Ovary (tissue), 3 donors: ENCODE data around the gene SLC26A1.

Experiments used
- EP300 ChIP-seq: sonication (generic); formaldehyde crosslinking; IDR thresholded peaks from one replicate; pipeline ENCODE4 v1.6.1; 2017; ENCODE audit warnings: antibody characterized with exemption
- POLR2A ChIP-seq: fragments of 450-650 bp; IDR thresholded peaks from one replicate; pipeline ENCODE4 v1.6.1; 2017; ENCODE audit warnings: antibody characterized with exemption, mild to moderate bottlenecking, moderate library complexity
- TF ChIP-seq, protein P1 (sequence below), 3 donors: fragments of 450-650 bp in 2 of 3; fragments of 200-600 bp in 1 of 3; IDR thresholded peaks; one replicate each; pipeline versions ENCODE4 v1.5.1 to v1.8.0; 2016 to 2022; ENCODE audit warnings: antibody characterized with exemption in 3 of 3, mild to moderate bottlenecking in 1 of 3
- donor health status: DM: no; HTN: no; CAD: no.

DNA sequence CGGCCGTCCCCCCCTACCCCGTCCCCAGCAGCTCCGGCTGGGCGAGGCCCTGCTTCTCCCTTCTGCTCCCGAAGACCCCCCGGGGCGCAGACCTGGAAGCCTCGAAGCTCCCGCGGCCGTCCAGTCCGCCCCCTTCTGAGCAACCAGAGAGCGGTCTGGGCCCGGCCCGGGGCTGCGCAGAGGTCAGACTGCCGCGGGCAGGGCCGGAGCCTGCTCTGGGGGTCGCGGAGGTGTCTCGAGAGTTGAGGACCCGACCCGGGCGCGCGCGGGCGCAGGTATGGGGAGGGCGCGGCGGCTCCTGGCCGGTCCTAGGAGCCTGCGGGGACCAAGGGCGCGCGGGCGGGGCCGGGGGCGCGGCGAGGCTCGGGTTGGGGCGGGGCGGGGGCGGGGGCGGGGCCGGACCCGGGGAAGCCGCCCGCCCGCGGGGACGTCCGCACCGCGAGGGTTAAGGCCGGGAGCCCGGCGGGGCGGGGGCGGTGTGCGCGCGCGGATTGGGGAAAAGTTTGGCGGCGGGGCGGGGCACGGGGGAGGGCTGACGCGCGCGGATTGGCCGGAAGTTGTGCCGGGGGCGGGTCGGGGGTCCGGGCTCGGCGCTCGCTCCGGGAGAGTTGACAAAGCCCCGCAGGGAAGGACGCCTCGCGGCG, 17.9 kb upstream of the SLC26A1 start, which contains the start of gene FGFRL1:
- TF ChIP-seq, protein P1, sequence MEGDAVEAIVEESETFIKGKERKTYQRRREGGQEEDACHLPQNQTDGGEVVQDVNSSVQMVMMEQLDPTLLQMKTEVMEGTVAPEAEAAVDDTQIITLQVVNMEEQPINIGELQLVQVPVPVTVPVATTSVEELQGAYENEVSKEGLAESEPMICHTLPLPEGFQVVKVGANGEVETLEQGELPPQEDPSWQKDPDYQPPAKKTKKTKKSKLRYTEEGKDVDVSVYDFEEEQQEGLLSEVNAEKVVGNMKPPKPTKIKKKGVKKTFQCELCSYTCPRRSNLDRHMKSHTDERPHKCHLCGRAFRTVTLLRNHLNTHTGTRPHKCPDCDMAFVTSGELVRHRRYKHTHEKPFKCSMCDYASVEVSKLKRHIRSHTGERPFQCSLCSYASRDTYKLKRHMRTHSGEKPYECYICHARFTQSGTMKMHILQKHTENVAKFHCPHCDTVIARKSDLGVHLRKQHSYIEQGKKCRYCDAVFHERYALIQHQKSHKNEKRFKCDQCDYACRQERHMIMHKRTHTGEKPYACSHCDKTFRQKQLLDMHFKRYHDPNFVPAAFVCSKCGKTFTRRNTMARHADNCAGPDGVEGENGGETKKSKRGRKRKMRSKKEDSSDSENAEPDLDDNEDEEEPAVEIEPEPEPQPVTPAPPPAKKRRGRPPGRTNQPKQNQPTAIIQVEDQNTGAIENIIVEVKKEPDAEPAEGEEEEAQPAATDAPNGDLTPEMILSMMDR (IDR thresholded peaks at IDR 0.05), result no peak
- no peak for TF ChIP-seq POLR2A
- TF ChIP-seq EP300, result no peak
